Parathyroid adenoma (tissue), 2 donors: ENCODE data around the gene ANKS4B.

Experiments
- H2AFZ ChIP-seq: fragments of 300-600 bp; sonication (generic); one replicate; pipeline ENCODE4 v1.7.0; 2017; ENCODE audit warnings: antibody characterized with exemption, mild to moderate bottlenecking
- H3K27ac ChIP-seq: fragments of 300-600 bp; sonication (generic); one replicate; pipeline ENCODE4 v1.7.0; 2017
- H3K27me3 ChIP-seq: fragments of 300-600 bp; sonication (generic); one replicate; pipeline ENCODE4 v1.7.0; 2017; ENCODE audit warnings: low read length; ENCODE audit not compliant: control insufficient read depth, insufficient read depth
- H3K36me3 ChIP-seq: fragments of 300-600 bp; sonication (generic); one replicate; pipeline ENCODE4 v1.7.0; 2017; ENCODE audit warnings: low read length; ENCODE audit not compliant: control insufficient read depth, insufficient read depth
- H3K4me1 ChIP-seq: fragments of 300-600 bp; sonication (generic); one replicate; pipeline ENCODE4 v1.7.0; 2017; ENCODE audit warnings: control low read depth
- H3K4me2 ChIP-seq: fragments of 300-600 bp; sonication (generic); one replicate; pipeline ENCODE4 v1.7.0; 2017; ENCODE audit warnings: low read length
- H3K4me3 ChIP-seq: fragments of 300-600 bp; sonication (generic); one replicate; pipeline ENCODE4 v1.7.0; 2017; ENCODE audit warnings: low read depth, low read length
- H3K79me2 ChIP-seq: fragments of 300-600 bp; sonication (generic); one replicate; pipeline ENCODE4 v1.7.0; 2017; ENCODE audit warnings: control low read depth
- H3K9ac ChIP-seq: fragments of 300-600 bp; sonication (generic); one replicate; pipeline ENCODE4 v1.7.0; 2017; ENCODE audit warnings: mild to moderate bottlenecking
- H3K9me3 ChIP-seq: fragments of 300-600 bp; sonication (generic); one replicate; pipeline ENCODE4 v1.7.0; 2017; ENCODE audit warnings: low read length; ENCODE audit not compliant: control insufficient read depth
- CTCF ChIP-seq: fragments of 300-600 bp; sonication (generic); IDR thresholded peaks from one replicate; pipeline ENCODE4 v1.7.0; 2017; ENCODE audit warnings: antibody characterized with exemption, mild to moderate bottlenecking
- donor health status: primary hyperparathyroidism.

ANKS4B gene

GRCh38 chr16:21301895-21302291 is 68.4 kb downstream of the ANKS4B start:
- no peaks in the 10 kb centered on the region for H3K36me3 ChIP-seq
- H3K9ac ChIP-seq = no peak overlapping the region
- peak; percentile 17 for TF ChIP-seq CTCF
- H3K27me3 ChIP-seq = no peaks in the 10 kb centered on the region
- no peak overlapping the region for H3K27ac ChIP-seq
- no peaks in the 10 kb centered on the region for H3K79me2 ChIP-seq
- H3K4me2 ChIP-seq = peak overlapping the region; percentile 69
- peak overlapping the region; percentile 80 for H3K4me3 ChIP-seq
- H2AFZ ChIP-seq = peak overlapping the region; percentile 78
- peaks cover 9% of the 10 kb centered on the region for H3K4me1 ChIP-seq
- no peaks in the 10 kb centered on the region for H3K9me3 ChIP-seq

- no peak for TF ChIP-seq CTCF
- H3K9ac ChIP-seq = no peak overlapping the region
- H3K4me2 ChIP-seq = peak overlapping the region; percentile 69
- H3K9me3 ChIP-seq = no peaks in the 10 kb centered on the region
- H3K27ac ChIP-seq = no peak overlapping the region
- no peaks in the 10 kb centered on the region for H3K36me3 ChIP-seq
- H3K4me3 ChIP-seq = peak overlapping the region; percentile 80
- no peaks in the 10 kb centered on the region for H3K27me3 ChIP-seq
- no peaks in the 10 kb centered on the region for H3K79me2 ChIP-seq
- H2AFZ ChIP-seq = no peak overlapping the region
- H3K4me1 ChIP-seq = peaks cover 9% of the 10 kb centered on the region
Measured at GRCh38 chr16:21302454-21302853, 69.0 kb downstream of the ANKS4B start.

- H2AFZ ChIP-seq = no peak overlapping the region
- no peaks in the 10 kb centered on the region for H3K9me3 ChIP-seq
- peaks cover 9% of the 10 kb centered on the region for H3K4me1 ChIP-seq
- H3K27ac ChIP-seq = no peak overlapping the region
- no peaks in the 10 kb centered on the region for H3K79me2 ChIP-seq
- TF ChIP-seq CTCF = no peak
- H3K4me3 ChIP-seq = peak overlapping the region; percentile 80
- peak overlapping the region; percentile 69 for H3K4me2 ChIP-seq
- no peaks in the 10 kb centered on the region for H3K27me3 ChIP-seq
- no peaks in the 10 kb centered on the region for H3K36me3 ChIP-seq
- H3K9ac ChIP-seq = no peak overlapping the region
Measured at GRCh38 chr16:21302898-21303528, 69.5 kb downstream of the ANKS4B start.
